HK-2 (cell line): ENCODE data around the gene LRRTM4.
"Not testable (repeated sequence)": the region's sequence is repeated elsewhere in the genome, so short reads cannot be mapped to it uniquely, and the experiment has no call there.

ENCODE experiments used
- DNase-seq: peaks from one replicate; pipeline ENCODE4 v3.0.0-alpha.2; 2018; ENCODE audit not compliant: unreplicated experiment

Gene LRRTM4

DNA sequence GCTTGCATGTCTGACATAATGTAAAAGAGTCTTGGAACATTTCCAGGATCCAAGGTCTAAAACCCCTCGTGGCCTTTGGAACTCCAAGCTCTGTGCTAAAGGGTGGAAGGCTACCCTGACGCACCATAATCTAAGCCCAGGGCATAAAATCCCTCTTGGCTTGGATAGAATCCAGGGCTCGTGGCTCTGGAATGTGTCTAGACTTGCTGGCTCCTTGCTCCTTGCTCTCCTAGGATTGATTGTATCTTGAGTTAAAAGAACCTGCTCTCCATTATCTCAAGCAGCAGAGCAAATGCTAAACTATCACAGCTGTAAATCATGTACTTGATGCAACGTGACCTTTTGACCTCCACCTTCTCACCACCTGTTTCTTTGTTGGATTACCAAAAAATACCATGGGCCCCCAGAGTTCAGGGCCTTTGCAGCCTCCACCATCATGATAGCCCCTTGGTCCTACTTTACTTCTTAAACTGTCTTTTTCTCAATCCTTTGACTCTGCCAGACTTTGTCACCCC lies 346.9 kb downstream of the LRRTM4 start:
- not testable (repeated sequence) for DNase-seq

DNA sequence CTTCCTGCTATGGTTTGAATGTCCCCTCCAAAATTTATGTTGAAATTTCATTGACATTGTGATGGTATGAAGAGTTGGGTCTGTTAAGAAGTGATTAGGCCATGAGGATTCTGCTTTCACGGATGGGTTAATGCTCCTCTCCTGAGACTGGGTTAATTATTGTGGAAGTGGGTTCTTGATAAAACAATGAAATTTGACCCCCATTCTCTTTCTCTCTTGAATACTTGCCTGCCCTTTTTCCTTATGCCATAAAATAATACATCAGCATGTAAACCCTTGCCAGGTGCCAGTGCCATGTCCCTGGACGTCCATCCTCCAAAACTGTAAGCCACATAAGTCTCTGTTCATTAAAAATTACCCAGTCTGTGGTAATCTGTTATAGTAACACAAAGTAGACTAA lies 352.8 kb downstream of the LRRTM4 start:
- peak; percentile 1 for DNase-seq

- not testable (repeated sequence) for DNase-seq
Measured at GRCh38 chr2:77164021-77164420, 358.2 kb downstream of the LRRTM4 start.

GRCh38 chr2:77161009-77161408 lies 361.2 kb downstream of the LRRTM4 start:
- peak; percentile 69 for DNase-seq

DNA sequence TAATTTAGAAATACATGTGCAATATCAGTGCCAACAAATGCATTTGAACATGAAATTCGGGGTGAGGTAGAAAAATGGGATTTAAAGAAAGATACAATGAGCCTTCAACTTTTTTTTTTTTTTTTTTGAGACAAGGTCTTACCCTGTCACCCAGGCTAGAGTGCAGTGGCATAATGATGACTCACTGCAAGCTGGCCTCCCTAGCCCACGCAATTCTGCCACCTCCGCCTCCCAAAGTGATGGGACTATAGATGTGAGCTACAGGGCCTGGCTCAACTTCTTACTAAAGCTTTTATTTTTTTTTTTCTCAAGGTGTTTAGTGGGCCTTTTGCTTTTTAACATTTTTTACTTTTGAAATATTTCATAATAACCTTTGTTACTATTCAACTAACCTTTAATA lies 365.6 kb downstream of the LRRTM4 start:
- DNase-seq: no peak

- DNase-seq: no peak
Measured at GRCh38 chr2:77155511-77155910, 366.7 kb downstream of the LRRTM4 start.

DNA sequence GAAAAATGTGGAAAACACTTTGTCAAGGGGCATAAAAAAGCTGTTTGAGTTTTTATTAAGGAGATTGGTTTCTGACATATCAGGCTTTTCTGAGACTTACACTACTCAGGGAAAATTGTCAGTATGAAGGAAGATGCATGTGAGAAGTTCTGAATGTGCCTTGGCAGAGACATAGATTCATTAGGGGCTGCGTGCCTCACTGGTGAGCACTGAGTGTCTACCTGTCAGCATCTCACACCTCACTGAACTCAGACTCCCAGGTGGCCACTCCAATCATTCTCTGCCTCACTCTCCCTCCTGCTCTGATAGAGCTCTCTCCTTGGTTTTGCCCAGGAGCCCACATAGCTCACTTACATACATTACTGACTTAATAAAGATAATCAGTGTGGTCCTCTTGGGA lies 372.6 kb downstream of the LRRTM4 start:
- DNase-seq: no peak

DNA sequence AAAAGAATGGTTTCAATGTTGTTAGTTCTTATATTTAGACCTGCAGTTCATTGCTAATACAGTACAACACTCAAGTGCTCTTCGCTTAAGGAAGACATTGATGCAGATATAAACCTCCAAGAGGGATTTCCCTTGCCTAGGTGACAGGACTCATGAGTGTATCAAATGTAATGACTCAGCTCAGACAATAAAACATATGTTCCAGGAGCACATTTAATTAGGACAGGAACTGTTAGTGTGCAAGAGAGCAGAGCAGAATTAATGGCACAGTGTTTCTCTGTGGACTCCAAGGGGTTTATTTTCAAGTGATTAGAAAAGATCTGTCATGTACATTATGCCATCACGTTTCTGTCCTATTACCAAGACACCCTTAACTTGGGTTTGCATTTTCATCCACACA lies 375.0 kb downstream of the LRRTM4 start:
- DNase-seq: no peak

DNA sequence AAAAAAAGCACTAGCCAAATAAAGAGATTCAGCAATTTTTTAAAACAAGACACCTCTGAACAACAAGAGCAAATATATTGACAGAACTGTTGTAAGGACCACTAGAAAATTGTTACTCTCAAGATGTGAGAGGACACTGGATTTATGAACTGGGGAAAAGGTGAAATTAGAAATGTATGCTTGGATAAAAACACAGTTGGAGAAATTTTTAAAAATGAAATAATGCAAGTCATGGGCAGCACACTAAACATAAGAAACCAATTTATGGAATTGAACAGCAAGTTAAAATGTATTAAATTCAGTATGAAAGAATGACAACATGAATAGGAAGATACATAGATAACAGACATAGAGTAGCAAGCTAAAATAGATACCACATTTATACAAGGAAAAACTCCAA lies 377.4 kb downstream of the LRRTM4 start:
- DNase-seq: no peak

DNA sequence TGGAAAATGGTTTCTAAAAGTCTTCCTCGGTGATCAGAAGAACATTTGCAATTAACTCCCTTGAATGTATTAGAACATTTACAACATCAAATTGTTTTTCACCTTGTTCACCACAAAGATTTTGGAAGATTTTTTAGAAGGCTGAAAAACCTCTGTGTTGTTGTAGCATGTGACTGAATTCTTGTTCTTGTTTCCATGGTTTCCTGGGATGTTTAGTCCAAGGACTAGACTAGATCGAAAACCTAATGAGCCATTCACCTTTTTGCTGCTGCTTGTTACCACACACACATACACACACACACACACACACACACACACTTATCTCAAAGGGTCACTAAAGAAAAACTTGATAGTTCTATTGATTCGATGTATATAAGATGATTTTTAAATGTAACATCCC lies 380.0 kb downstream of the LRRTM4 start:
- DNase-seq: no peak

DNA sequence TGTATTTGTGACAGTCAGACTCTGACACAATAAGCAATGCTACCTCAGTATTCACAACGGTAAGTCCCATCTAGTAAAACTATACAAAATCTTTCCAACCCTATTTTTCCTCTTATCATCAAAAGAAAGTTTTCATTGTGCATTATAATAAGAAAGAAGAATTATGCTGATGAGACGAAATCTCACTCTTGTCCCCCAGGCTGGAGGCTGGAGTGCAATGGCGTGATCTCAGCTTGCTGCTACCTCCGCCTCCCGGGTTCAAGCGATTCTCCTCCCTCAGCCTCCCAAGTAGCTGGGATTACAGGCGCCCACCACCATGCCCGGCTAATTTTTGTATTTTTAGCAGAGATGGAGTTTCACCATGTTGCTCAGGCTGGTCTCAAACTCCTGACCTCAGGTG lies 393.7 kb downstream of the LRRTM4 start:
- not testable (repeated sequence) for DNase-seq

DNA sequence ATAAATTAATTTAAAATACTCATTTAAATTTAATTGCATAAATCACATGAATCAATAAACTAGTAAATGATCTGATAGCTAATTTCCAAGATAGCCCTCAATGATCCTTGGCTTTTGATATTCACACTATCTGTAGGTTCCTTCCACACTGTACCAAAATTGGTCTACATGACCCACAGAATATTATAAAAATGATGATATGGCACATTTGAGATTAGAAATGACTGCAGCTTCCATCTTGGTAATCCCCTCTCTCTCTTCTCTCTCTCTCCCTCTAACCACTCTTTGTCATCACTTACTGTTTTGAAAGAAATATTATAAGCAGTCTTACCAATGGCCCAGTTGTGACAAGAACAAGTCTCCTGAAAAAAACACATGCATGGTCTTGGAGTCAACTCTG lies 394.8 kb downstream of the LRRTM4 start:
- no peak for DNase-seq

DNA sequence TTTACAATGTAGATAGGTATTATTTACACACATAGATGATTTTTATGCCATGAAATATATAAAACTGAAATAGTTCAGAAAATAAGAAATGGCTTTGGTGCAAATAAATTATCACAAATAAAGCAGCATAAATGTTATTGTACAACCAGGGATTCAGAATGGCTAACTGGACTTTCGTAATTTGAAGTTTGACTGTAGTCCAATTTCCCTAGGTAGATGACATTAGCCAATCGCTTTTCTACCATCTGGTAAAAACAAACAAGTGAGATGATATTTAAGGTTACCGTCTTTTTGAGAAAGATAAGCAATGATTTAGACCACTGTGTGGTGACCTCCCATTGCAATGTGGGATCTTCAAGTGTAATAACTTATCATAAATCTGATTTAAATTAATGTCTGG lies 400.7 kb downstream of the LRRTM4 start:
- no peak for DNase-seq

DNA sequence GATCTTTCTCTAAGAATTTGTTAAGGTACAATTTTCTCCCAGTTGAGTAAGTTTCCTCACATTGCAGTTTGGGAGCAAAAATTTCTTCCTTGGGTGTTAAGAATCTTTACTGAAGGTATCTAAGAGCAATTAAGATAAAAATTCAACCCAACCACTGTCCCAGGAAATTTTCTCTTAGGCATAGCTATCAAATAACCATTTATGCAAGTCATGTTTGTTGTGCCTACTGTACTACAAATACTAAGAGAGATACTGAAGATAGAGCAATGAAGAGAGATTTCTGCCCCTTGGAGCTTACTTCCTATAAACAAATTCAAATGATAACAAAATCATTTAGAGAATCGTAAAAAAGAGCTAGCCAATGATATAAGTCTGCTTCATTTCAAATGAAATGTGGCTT lies 402.8 kb downstream of the LRRTM4 start:
- DNase-seq: no peak

DNA sequence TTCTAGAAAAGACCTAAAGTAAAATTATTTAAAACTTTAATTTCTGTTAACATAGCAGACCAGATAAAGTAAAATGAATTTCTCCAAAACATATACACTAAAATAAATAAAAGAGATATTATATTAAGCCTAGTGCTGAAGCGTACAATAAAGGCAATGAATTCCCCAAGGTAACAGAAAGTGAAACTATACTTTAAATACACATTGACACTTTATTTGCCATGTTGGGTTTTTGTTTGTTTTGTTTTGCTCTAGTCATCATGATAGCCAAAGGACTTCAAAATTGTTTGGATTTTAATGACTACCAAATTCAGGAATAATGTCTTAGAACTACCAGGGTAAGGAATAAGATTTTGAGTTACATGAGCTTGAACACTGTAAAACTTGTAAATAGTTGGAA lies 413.3 kb downstream of the LRRTM4 start:
- DNase-seq: no peak

DNA sequence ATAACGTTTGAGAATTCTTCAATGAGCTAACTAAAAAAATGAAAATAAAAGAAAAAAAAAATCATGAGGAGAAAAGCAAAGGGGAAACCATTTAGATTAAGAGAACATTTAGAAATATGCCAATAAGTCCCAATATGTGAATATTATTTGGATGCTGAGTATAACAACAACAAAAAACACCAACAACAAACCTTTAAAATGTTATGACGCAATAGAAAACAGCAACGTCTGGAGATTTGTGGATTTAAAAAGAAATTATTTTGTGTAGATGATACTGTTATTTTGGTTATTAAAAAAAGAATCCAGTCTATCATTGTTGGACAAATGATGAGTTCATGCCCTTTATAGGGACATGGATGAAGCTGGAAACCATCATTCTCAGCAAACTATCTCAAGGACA lies 417.2 kb downstream of the LRRTM4 start:
- DNase-seq: no peak

DNA sequence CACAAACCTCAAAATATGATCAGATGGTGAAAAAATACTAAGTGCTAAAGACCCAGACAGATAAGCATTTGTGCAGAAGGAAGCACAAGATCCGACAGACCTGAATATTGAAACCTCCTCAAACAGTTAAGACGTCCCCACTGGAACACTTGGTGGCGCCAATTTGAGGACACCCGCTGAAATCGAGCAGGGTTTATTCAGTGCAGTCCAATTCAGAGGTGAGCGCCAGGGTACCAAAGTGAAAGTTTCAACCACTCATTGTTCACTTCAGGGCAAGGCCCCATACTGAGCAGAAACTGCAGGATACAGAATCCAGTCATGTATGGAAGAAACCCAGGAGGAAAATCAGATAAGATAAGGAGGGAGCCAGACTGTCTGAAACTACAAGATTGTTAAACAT lies 417.6 kb downstream of the LRRTM4 start:
- DNase-seq: no peak

DNA sequence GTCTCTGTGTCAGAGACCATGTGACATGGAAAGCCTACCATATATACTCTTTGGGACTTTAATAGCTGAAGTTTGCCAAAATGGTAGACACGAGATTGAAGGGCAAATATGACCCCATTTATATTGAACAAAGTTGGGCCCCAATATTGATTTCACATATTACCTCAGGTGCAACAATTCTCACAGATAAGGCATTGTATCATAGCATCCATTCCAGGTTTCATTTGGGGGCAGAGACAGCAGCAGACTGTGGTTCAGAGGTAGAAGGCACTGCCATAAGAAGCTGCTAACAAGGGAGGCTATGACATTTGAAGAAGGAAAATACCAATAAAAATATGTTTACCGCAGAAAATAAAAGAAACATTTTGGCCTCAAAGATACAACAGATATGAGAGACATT lies 419.2 kb downstream of the LRRTM4 start:
- no peak for DNase-seq

- no peak for DNase-seq
Measured at GRCh38 chr2:77101796-77102452, 420.3 kb downstream of the LRRTM4 start.

DNA sequence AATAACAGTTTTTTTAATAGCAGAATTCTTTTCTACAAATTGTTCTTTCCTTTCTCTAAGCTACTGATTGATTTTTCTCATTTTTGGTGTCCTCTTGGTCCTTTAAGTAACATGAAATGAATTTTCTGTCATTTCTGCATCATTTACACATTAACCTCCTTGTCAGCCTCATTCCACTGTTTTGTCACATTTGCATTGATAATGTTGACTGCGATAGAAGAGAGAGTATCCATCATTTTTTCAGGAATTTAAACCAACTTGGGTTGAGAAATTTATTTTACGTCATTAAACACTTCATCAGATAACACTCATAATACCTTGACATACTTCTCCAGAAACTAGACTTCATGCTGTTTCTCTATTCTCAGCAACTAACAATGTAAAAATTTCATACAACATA lies 422.2 kb downstream of the LRRTM4 start:
- DNase-seq: no peak

GRCh38 chr2:77095525-77095924 lies 426.7 kb downstream of the LRRTM4 start:
- DNase-seq: not testable (repeated sequence)

DNA sequence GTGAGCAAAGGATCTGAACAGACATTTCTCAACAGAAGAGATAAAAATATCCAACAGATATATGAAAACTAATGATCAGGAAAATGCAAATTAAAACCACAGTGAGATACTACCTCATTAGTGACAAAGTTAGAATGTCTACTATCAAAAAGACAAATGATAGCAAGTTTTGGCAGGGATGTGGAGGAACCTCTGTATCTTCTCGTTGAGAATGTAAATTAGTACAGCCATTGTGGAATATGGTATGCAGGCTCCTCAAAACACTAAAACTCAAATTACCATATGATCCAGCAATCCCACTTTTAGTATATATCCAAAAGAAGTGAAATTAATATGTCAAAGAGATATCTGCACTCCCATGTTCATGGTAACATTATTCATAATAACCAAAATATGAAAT lies 427.1 kb downstream of the LRRTM4 start:
- DNase-seq: no peak

- DNase-seq: not testable (repeated sequence)
Measured at GRCh38 chr2:77088424-77088823, 433.8 kb downstream of the LRRTM4 start.

- DNase-seq: no peak
Measured at GRCh38 chr2:77087987-77088414, 434.2 kb downstream of the LRRTM4 start.
